T-cell (primary cell): Measurements from ENCODE around the gene GUCY2C. TPM values are rescaled to one million over a fixed set of nuclear protein-coding genes. Genes with fewer than 3 reads are reported as not detected.
A peak's percentile ranks its signal among the peaks of the same experiment; 100 is the strongest.

Source experiments
- ATAC-seq, 4 experiments: fragments of 200-7000 bp in 3 of 4; fragments of 150-1000 bp in 1 of 4; cut with Tn5 transposase; replicated peaks in 1 of 4; 1 replicate in 3 of 4; 2 replicates in 1 of 4; pipeline ENCODE4 v1.10.0; 2021; ENCODE audit warnings: moderate library complexity in 3 of 4, mild to moderate bottlenecking in 2 of 4, moderate number of reproducible peaks in 1 of 4
- CTCF ChIA-PET, 2 donors: fragments of 300-600 bp; sonication (Branson Sonifier 250); formaldehyde crosslinking; loops; one replicate each; lab custom pipeline; 2022; ENCODE audit warnings: antibody characterized with exemption in 2 of 2; lab: Charles Lee
- POLR2A ChIA-PET, 2 donors: fragments of 300-600 bp; sonication (Branson Sonifier 250); formaldehyde crosslinking; loops; one replicate each; lab custom pipeline; 2022; ENCODE audit warnings: antibody characterized with exemption in 2 of 2; lab: Charles Lee
- DNase-seq, 35 experiments: peaks; one replicate each; pipeline versions ENCODE4 v3.0.0 to v3.0.0-alpha.2; 2013 to 2023
- H3K27ac ChIP-seq: one replicate; pipeline ENCODE4 v1.5.1; 2013; ENCODE audit warnings: low read length
- H3K27me3 ChIP-seq, 2 experiments: replicated peaks in 1 of 2; 1 replicate in 1 of 2; 2 replicates in 1 of 2; pipeline versions ENCODE4 v1.6.1 to v1.7.0; 2013; ENCODE audit warnings: low read length in 1 of 2, mixed read lengths in 1 of 2; ENCODE audit not compliant: control insufficient read depth in 2 of 2, insufficient read depth in 2 of 2; ENCODE audit errors: extremely low read depth in 1 of 2
- H3K36me3 ChIP-seq, 2 donors: 1 replicate in 1 of 2; 2 replicates in 1 of 2; pipeline versions ENCODE4 v1.6.1 to v1.7.0; 2013; ENCODE audit warnings: low read length in 1 of 2; ENCODE audit not compliant: control insufficient read depth in 2 of 2, insufficient read depth in 1 of 2; ENCODE audit errors: extremely low read depth in 1 of 2
- H3K4me1 ChIP-seq, 2 experiments: 1 replicate in 1 of 2; 2 replicates in 1 of 2; pipeline versions ENCODE4 v1.6.1 to v1.7.0; 2013; ENCODE audit warnings: low read length in 2 of 2, mixed read lengths in 1 of 2; ENCODE audit not compliant: insufficient read depth in 2 of 2, control insufficient read depth in 1 of 2; ENCODE audit errors: extremely low read depth in 1 of 2
- H3K4me3 ChIP-seq, 2 donors: 1 replicate in 1 of 2; 2 replicates in 1 of 2; pipeline versions ENCODE4 v1.5.1 to v1.7.0; 2013; ENCODE audit warnings: mild to moderate bottlenecking in 2 of 2, low read length in 1 of 2, moderate library complexity in 1 of 2; ENCODE audit not compliant: control insufficient read depth in 1 of 2; ENCODE audit errors: extremely low read depth in 1 of 2
- H3K9me3 ChIP-seq: 2 replicates; pipeline ENCODE4 v1.7.0; 2013
- H3K27ac Mint-ChIP-seq, 2 donors: one replicate each; pipeline ENCODE4 v1.8.0; 2020 to 2021; ENCODE audit warnings: mild to moderate bottlenecking in 2 of 2, mixed read lengths in 2 of 2
- H3K27me3 Mint-ChIP-seq, 2 donors: one replicate each; pipeline ENCODE4 v1.8.0; 2021 to 2022; ENCODE audit warnings: mixed read lengths in 2 of 2
- H3K36me3 Mint-ChIP-seq: one replicate; pipeline ENCODE4 v1.8.0; 2021; ENCODE audit warnings: mixed read lengths
- H3K4me1 Mint-ChIP-seq, 3 donors: one replicate each; pipeline ENCODE4 v1.8.0; 2020 to 2022; ENCODE audit warnings: mixed read lengths in 3 of 3, mild to moderate bottlenecking in 1 of 3
- H3K4me3 Mint-ChIP-seq, 3 donors: one replicate each; pipeline ENCODE4 v1.8.0; 2020 to 2022; ENCODE audit warnings: mild to moderate bottlenecking in 3 of 3, mixed read lengths in 3 of 3, moderate library complexity in 3 of 3
- H3K9me3 Mint-ChIP-seq, 3 donors: one replicate each; pipeline ENCODE4 v1.8.0; 2020 to 2022; ENCODE audit warnings: mixed read lengths in 3 of 3
- WGBS: methylation state at CpG from one replicate; pipeline ENCODE4 v1.1.5; 2013; ENCODE audit warnings: missing lambda C conversion rate; ENCODE audit not compliant: insufficient coverage; 5-methylcytosine and 5-hydroxymethylcytosine counted together
- total RNA-seq, 35 experiments: library from RNA in 6 of 35; stranded (reverse) in 6 of 35; fragments of 120-200 nt in 1 of 35; gene quantifications; one replicate each; pipeline versions ENCODE4 v1.2.1 to v1.2.4 and lab custom pipeline; 2013 to 2026

GUCY2C gene
- total RNA-seq, 5 donors from 2014 or later (not counting 1 experiment from before 2014, with no cell fraction given): 0.06 TPM; not detected in 4

- no peaks in the 10 kb centered on the region for H3K36me3 ChIP-seq
- no peaks in the 10 kb centered on the region for H3K9me3 ChIP-seq
- peak overlapping the region in 1 of 2 donors; percentile 13 for H3K27ac Mint-ChIP-seq
- WGBS: 53% methylated on average over 2 of the region's 8 CpGs
- POLR2A ChIA-PET: interaction anchor here in 1 of 2 donors (0.7 kb wide), 1 partner anchor 343 kb away, joined by 3 read pairs; no protein-coding TSS in a partner anchor
- H3K9me3 Mint-ChIP-seq: no peaks in the 10 kb centered on the region
- H3K27me3 Mint-ChIP-seq: no peaks in the 10 kb centered on the region
- H3K4me3 Mint-ChIP-seq: peak overlapping the region in 1 of 3 donors; percentile 26
- peaks cover 22 to 27% (median 25%) of the 10 kb centered on the region in 3 donors for H3K4me1 Mint-ChIP-seq
- no peak overlapping the region for H3K27ac ChIP-seq
- no peak for DNase-seq
- ATAC-seq: peak in 1 of 4 experiments; percentile 36
- no peaks in the 10 kb centered on the region for H3K36me3 Mint-ChIP-seq
- no peak overlapping the region for H3K4me3 ChIP-seq
- peaks cover 0 to 15% of the 10 kb centered on the region in 2 experiments for H3K4me1 ChIP-seq
- H3K27me3 ChIP-seq: peaks cover 0 to 3% of the 10 kb centered on the region in 2 experiments
- CTCF ChIA-PET: interaction anchor here in 1 of 2 donors (0.6 kb wide), 2 partner anchors 212 to 985 kb away, joined by 3 read pairs; partner anchors contain the start of gene ATF7IP
These were observed 119.5 kb downstream of the GUCY2C start for GRCh38 chr12:14576896-14577295.

- Histone ChIP-seq H3K27me3 (peaks cover 0 to 7% of the 10 kb centered on the region in 2 experiments), H3K4me1 (peaks cover 0 to 15% of the 10 kb centered on the region in 2 experiments), H3K4me3 (no peak overlapping the region), H3K27ac (no peak overlapping the region), H3K36me3 (no peaks in the 10 kb centered on the region), H3K9me3 (no peaks in the 10 kb centered on the region)
- POLR2A ChIA-PET: no interaction called here
- H3K4me3 Mint-ChIP-seq: no peak overlapping the region
- no peak for ATAC-seq
- H3K9me3 Mint-ChIP-seq: no peaks in the 10 kb centered on the region
- no peak overlapping the region for H3K27ac Mint-ChIP-seq
- no peak for DNase-seq
- peaks cover 6 to 7% of the 10 kb centered on the region in 2 donors for H3K27me3 Mint-ChIP-seq
- H3K4me1 Mint-ChIP-seq: peaks cover 22 to 27% (median 25%) of the 10 kb centered on the region in 3 donors
- H3K36me3 Mint-ChIP-seq: no peaks in the 10 kb centered on the region
- CTCF ChIA-PET: interaction anchor here (0.6 to 0.7 kb wide), 3 partner anchors 57 to 694 kb away, joined by 4 to 6 read pairs (median 5); no protein-coding TSS in a partner anchor
- WGBS: no CpG with 5 or more reads among the region's 1 CpG
These were observed 120.8 kb downstream of the GUCY2C start for GRCh38 chr12:14575585-14575984.

GRCh38 chr12:14573118-14573517 is 123.3 kb downstream of the GUCY2C start:
- peaks cover 22 to 23% (median 22%) of the 10 kb centered on the region in 3 donors for H3K4me1 Mint-ChIP-seq
- H3K4me3 Mint-ChIP-seq: no peak overlapping the region
- Histone ChIP-seq H3K4me3 (no peak overlapping the region), H3K27me3 (peaks cover 2 to 9% of the 10 kb centered on the region in 2 experiments), H3K9me3 (no peaks in the 10 kb centered on the region), H3K4me1 (peaks cover 0 to 12% of the 10 kb centered on the region in 2 experiments), H3K36me3 (no peaks in the 10 kb centered on the region), H3K27ac (no peak overlapping the region)
- H3K27me3 Mint-ChIP-seq: peaks cover 22 to 26% of the 10 kb centered on the region in 2 donors
- no peak overlapping the region for H3K27ac Mint-ChIP-seq
- CTCF ChIA-PET: no interaction called here
- no peaks in the 10 kb centered on the region for H3K9me3 Mint-ChIP-seq
- DNase-seq (no peak), ATAC-seq (no peak)
- WGBS: 91% methylated on average over 3 of the region's 5 CpGs
- POLR2A ChIA-PET: no interaction called here
- H3K36me3 Mint-ChIP-seq: no peaks in the 10 kb centered on the region

GRCh38 chr12:14572401-14572800 is 124.0 kb downstream of the GUCY2C start:
- ChIA-PET CTCF (interaction anchor here in 1 of 2 donors (0.9 kb wide), 1 partner anchor 14 kb away, joined by 3 read pairs; no protein-coding TSS in a partner anchor), POLR2A (no interaction called here)
- Mint-ChIP-seq H3K36me3 (no peaks in the 10 kb centered on the region), H3K9me3 (no peaks in the 10 kb centered on the region), H3K27ac (no peak overlapping the region), H3K4me3 (no peak overlapping the region), H3K4me1 (peaks cover 17 to 19% (median 17%) of the 10 kb centered on the region in 3 donors), H3K27me3 (peaks cover 27 to 29% of the 10 kb centered on the region in 2 donors)
- WGBS: no CpG with 5 or more reads among the region's 4 CpGs
- ATAC-seq (no peak), DNase-seq (no peak)
- Histone ChIP-seq H3K27me3 (peaks cover 3 to 15% of the 10 kb centered on the region in 2 experiments), H3K27ac (no peak overlapping the region), H3K4me1 (peaks cover 0 to 11% of the 10 kb centered on the region in 2 experiments), H3K9me3 (no peaks in the 10 kb centered on the region), H3K36me3 (no peaks in the 10 kb centered on the region), H3K4me3 (no peak overlapping the region)

- Mint-ChIP-seq H3K27me3 (peaks cover 29 to 32% of the 10 kb centered on the region in 2 donors), H3K9me3 (no peaks in the 10 kb centered on the region), H3K27ac (no peak overlapping the region), H3K36me3 (no peaks in the 10 kb centered on the region), H3K4me1 (peaks cover 11 to 16% (median 15%) of the 10 kb centered on the region in 3 donors), H3K4me3 (no peak overlapping the region)
- ChIA-PET POLR2A (no interaction called here), CTCF (interaction anchor here (0.9 to 1.3 kb wide), 2 partner anchors 9 to 13 kb away, joined by 3 read pairs; no protein-coding TSS in a partner anchor)
- Histone ChIP-seq H3K27me3 (peaks cover 3 to 21% of the 10 kb centered on the region in 2 experiments), H3K36me3 (no peaks in the 10 kb centered on the region), H3K9me3 (no peaks in the 10 kb centered on the region), H3K4me3 (no peak overlapping the region), H3K4me1 (peaks cover 0 to 10% of the 10 kb centered on the region in 2 experiments), H3K27ac (no peak overlapping the region)
- no CpG with 5 or more reads among the region's 3 CpGs for WGBS
- ATAC-seq: no peak
- DNase-seq: no peak
These were observed 124.6 kb downstream of the GUCY2C start for GRCh38 chr12:14571779-14572178.

GRCh38 chr12:14570231-14570630 is 126.2 kb downstream of the GUCY2C start:
- no peak overlapping the region for H3K27ac Mint-ChIP-seq
- peaks cover 33 to 42% of the 10 kb centered on the region in 2 donors for H3K27me3 Mint-ChIP-seq
- H3K9me3 ChIP-seq: no peaks in the 10 kb centered on the region
- H3K36me3 Mint-ChIP-seq: no peaks in the 10 kb centered on the region
- H3K9me3 Mint-ChIP-seq: no peaks in the 10 kb centered on the region
- DNase-seq (no peak), ATAC-seq (no peak)
- no peak overlapping the region for H3K27ac ChIP-seq
- no peak overlapping the region for H3K4me3 ChIP-seq
- peaks cover 0 to 9% of the 10 kb centered on the region in 2 experiments for H3K4me1 ChIP-seq
- ChIA-PET CTCF (interaction anchor here (0.6 to 1.3 kb wide), 2 partner anchors 10 to 405 kb away, joined by 3 read pairs; no protein-coding TSS in a partner anchor), POLR2A (no interaction called here)
- H3K36me3 ChIP-seq: no peaks in the 10 kb centered on the region
- peaks cover 0 to 8% (median 7%) of the 10 kb centered on the region in 3 donors for H3K4me1 Mint-ChIP-seq
- H3K27me3 ChIP-seq: peaks cover 8 to 23% of the 10 kb centered on the region in 2 experiments
- 100% methylated on average over 1 of the region's 1 CpG for WGBS
- no peak overlapping the region for H3K4me3 Mint-ChIP-seq
